Ascending aorta (tissue), 2 donors: ENCODE results near the gene MGAT1. TPM values are rescaled to one million over a fixed set of nuclear protein-coding genes. Genes with fewer than 3 reads are reported as not detected.
A peak's percentile ranks its signal among the peaks of the same experiment; 100 is the strongest.

Experiments
- DNase-seq, 2 donors: peaks; one replicate each; pipeline ENCODE4 v3.0.0-alpha.2; 2019; ENCODE audit warnings: low spot score in 2 of 2
- H3K27ac ChIP-seq, 2 donors: fragments of 200-600 bp; sonication (generic); one replicate each; pipeline ENCODE4 v1.5.1; 2016 to 2017; ENCODE audit warnings: mild to moderate bottlenecking in 1 of 2
- H3K27me3 ChIP-seq: fragments of 200-600 bp; sonication (generic); one replicate; pipeline ENCODE4 v1.5.1; 2017
- H3K36me3 ChIP-seq, 2 donors: fragments of 200-600 bp; sonication (generic); one replicate each; pipeline ENCODE4 v1.5.1; 2016
- H3K4me1 ChIP-seq, 2 donors: fragments of 200-600 bp; sonication (generic); one replicate each; pipeline ENCODE4 v1.5.1; 2016 to 2017; ENCODE audit warnings: mild to moderate bottlenecking in 1 of 2
- H3K4me3 ChIP-seq, 2 donors: fragments of 200-600 bp; sonication (generic); one replicate each; pipeline ENCODE4 v1.5.1; 2016 to 2017; ENCODE audit warnings: mild to moderate bottlenecking in 1 of 2
- H3K9me3 ChIP-seq, 2 donors: fragments of 200-600 bp; sonication (generic); one replicate each; pipeline ENCODE4 v1.5.1; 2016
- intact Hi-C: fragments of 100-400 bp; cut with DNase I; formaldehyde crosslinking; loops from one replicate; pipeline ENCODE4 v1.15.1; 2023
- total RNA-seq: library from RNA; depleted of rRNA; stranded (reverse); fragments of >200 nt; gene quantifications from one replicate; pipeline ENCODE4 v1.1.0, GENCODE V29; 2016
- TF ChIP-seq, protein P1 (sequence below), 3 experiments: fragments of 200-600 bp in 2 of 3; fragments of 450-650 bp in 1 of 3; sonication (generic) in 2 of 3; IDR thresholded peaks; one replicate each; pipeline ENCODE4 v1.5.1; 2016 to 2019; ENCODE audit warnings: antibody characterized with exemption in 3 of 3, mild to moderate bottlenecking in 1 of 3, moderate library complexity in 1 of 3

The MGAT1 gene
- total RNA-seq, 1 donor from 2014 or later: 257 TPM

DNA sequence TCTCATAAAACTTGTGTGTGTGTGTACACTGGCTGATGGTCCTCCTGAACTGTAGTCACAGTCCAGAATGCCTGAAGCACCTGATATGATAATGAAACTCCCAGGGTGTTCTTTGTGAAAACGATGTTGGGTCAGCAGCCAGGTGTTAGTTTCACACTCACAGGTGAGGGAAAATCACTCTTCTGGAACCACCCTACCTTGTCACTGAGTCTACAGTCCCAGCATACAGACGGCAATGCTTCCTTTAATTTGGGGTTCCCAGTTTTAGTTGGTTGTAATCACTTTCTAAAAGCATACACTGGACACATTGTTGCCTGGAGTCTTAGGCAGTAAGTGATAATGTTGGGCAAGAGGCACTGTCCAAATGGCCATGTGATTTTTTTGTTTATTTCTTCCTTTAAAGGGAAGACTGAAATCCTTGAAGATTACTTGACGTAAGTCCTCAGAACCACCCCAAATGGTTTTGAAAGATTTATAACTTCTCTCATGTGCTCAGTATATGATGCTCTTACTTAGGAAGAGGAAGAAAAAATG, 18.2 kb upstream of the MGAT1 start:
- Histone ChIP-seq H3K27me3 (no peaks in the 10 kb centered on the region), H3K9me3 (no peaks in the 10 kb centered on the region), H3K27ac (peak overlapping the region; percentile 63 to 69), H3K36me3 (no peaks in the 10 kb centered on the region), H3K4me3 (no peak overlapping the region), H3K4me1 (peaks cover 2 to 39% of the 10 kb centered on the region in 2 donors)
- peak in 1 of 2 donors; percentile 61 for DNase-seq
- TF ChIP-seq, protein P1, sequence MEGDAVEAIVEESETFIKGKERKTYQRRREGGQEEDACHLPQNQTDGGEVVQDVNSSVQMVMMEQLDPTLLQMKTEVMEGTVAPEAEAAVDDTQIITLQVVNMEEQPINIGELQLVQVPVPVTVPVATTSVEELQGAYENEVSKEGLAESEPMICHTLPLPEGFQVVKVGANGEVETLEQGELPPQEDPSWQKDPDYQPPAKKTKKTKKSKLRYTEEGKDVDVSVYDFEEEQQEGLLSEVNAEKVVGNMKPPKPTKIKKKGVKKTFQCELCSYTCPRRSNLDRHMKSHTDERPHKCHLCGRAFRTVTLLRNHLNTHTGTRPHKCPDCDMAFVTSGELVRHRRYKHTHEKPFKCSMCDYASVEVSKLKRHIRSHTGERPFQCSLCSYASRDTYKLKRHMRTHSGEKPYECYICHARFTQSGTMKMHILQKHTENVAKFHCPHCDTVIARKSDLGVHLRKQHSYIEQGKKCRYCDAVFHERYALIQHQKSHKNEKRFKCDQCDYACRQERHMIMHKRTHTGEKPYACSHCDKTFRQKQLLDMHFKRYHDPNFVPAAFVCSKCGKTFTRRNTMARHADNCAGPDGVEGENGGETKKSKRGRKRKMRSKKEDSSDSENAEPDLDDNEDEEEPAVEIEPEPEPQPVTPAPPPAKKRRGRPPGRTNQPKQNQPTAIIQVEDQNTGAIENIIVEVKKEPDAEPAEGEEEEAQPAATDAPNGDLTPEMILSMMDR (IDR thresholded peaks at IDR 0.05): no peak
- intact Hi-C loops: no loop called here

DNA sequence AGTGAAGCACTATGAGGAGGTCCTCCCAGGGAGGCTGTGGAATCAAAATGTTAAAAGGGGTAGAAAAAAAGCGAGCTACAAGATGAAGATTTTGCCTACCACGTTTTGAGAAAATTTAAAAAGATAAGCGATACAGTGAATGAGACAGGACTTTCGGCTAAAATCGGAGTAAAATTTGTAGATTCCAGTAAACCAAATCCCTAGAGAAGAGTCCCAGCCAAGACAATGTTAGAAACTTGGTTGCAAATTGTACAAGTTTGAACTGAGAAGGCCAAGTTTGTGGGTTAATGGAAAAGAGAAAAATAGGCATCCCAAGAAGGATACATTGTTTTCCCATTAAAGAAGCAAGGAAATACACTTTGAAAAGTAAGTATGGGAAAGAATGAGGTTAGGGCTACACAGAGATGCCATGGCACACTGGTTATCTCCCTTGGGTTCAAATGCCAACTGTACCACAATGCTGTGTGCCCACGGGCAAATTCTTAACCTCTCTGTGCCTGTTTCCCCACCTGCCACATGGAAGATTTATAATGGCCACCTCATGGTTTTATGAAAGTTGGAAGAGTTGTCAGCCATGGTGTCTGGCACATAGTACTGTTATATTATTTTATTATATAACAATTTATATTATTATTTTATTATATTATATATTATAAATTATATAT, 16.2 kb upstream of the MGAT1 start:
- Histone ChIP-seq H3K9me3 (no peaks in the 10 kb centered on the region), H3K27ac (peak overlapping the region; percentile 60 to 71), H3K36me3 (no peaks in the 10 kb centered on the region), H3K4me3 (no peak overlapping the region), H3K4me1 (peaks cover 0 to 25% of the 10 kb centered on the region in 2 donors), H3K27me3 (no peaks in the 10 kb centered on the region)
- TF ChIP-seq, protein P1 (IDR thresholded peaks at IDR 0.05): no peak
- DNase-seq: peak in 1 of 2 donors; percentile 27
- intact Hi-C loops: loop anchor here (10.0 kb wide), 1 partner anchor 1194 kb away; the partner anchor contains the start of gene HNRNPH1

DNA sequence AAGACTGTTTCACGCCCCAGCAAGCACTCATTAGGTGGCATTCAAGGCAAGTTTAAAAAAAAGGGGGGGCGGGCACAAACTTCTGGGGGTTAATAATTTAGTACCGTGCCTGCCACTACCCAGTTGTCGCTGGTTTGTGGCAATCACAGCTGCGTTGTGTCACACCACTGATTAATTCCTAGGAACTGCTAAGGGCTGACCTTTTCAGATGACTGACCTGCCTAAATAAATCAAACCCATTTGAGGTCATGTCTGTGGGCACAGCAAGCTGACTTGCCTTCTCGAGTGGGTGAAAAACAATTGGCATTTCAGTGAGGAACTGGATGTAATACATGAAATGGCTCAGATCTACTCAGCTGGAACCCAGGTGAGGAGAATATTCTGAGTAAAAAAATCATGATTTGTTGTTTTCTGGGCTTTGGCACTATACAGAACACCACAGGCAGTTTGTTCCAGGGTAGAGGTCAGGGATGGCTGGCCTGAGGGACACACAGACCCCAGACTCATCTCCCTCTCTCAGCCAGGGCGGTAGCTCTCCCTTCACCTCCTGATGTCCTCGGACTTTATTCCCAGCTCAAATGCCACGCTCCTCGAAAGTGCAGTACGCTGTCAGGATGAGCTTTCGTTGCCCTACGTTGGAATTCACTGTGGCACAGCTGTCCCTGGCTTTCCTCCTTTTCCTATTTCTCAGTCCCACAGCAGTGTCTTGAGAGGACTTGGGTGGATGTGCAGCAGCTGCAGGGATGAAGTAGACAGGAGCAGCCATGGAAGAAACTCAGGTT, 15.5 kb upstream of the MGAT1 start:
- TF ChIP-seq, protein P1 (IDR thresholded peaks at IDR 0.05): no peak
- Histone ChIP-seq H3K4me1 (peaks cover 0 to 25% of the 10 kb centered on the region in 2 donors), H3K9me3 (no peaks in the 10 kb centered on the region), H3K4me3 (peak overlapping the region in 1 of 2 donors; percentile 12), H3K27ac (peak overlapping the region; percentile 60 to 71), H3K36me3 (no peaks in the 10 kb centered on the region), H3K27me3 (no peaks in the 10 kb centered on the region)
- peak in 1 of 2 donors; percentile 58 for DNase-seq
- intact Hi-C loops: loop anchor here (10.0 kb wide), 1 partner anchor 1193 kb away; the partner anchor contains the start of gene HNRNPH1

DNA sequence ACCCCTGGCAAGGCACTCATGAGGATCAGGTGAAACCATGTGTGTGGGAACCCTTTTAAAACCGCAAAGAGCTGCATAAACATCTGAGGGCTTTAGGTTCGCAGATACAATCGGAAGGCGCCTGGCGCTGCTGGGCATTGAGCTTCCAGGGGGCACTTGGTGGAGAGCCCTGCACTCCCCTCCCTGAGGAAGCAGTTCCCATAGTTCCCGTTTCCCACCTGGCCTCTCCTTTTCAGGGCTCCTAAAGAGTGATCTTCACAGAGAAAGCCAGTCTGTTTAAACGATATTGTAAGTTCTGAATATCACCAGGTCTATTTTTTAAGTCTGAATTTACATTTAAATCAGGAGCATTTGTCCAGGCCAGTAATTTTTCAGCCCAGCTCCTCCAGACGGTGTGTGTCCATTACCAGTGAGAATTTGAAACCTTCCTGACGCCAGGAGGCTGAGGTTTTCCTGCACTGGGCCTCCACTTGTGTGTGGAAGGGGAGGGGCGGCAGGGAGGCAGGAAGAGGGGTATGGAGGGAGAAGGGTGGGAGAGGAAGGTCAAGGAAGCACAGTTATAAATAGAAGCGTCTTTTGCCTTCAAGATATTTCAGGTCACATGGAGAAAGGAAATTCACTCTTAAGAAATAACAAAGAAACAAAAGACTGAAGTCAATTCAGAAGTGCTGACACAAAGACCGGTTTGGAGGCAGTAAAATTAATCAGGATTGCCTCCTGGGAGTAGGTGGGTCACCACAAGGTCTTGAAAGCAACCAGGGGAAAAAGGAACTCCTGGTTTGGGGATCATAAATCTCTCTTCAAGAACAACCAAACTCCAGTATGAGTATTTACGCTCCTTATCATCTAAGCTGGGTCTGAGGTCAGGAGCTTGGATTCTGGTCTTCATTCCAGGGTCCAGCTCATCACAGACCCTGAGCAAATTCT, 14.3 kb upstream of the MGAT1 start:
- no peaks in the 10 kb centered on the region for H3K36me3 ChIP-seq
- DNase-seq: peak in 1 of 2 donors; percentile 61
- peaks cover 0 to 25% of the 10 kb centered on the region in 2 donors for H3K4me1 ChIP-seq
- TF ChIP-seq, protein P1 (IDR thresholded peaks at IDR 0.05): no peak
- H3K9me3 ChIP-seq: no peaks in the 10 kb centered on the region
- H3K27me3 ChIP-seq: no peaks in the 10 kb centered on the region
- no peak overlapping the region for H3K4me3 ChIP-seq
- intact Hi-C loops: loop anchor here (10.0 kb wide), 1 partner anchor 1192 kb away; the partner anchor contains the start of gene HNRNPH1
- H3K27ac ChIP-seq: peak overlapping the region; percentile 60 to 71
